Neutrophil (primary cell): ENCODE measurements around the gene PVRIG.
A peak's percentile ranks its signal among the peaks of the same experiment; 100 is the strongest.
"Not testable (repeated sequence)": the region's sequence is repeated elsewhere in the genome, so short reads cannot be mapped to it uniquely, and the experiment has no call there.

Experiments used
- H3K27ac ChIP-seq: fragments of 200-600 bp; sonication (generic); 2 replicates; pipeline ENCODE4 v1.5.1; 2016; ENCODE audit warnings: mild to moderate bottlenecking, moderate library complexity
- H3K27me3 ChIP-seq: fragments of 200-600 bp; sonication (generic); 2 replicates; pipeline ENCODE4 v1.6.0; 2016; ENCODE audit warnings: mild to moderate bottlenecking
- H3K36me3 ChIP-seq: fragments of 200-600 bp; sonication (generic); 2 replicates; pipeline ENCODE4 v1.5.1; 2017
- H3K4me1 ChIP-seq, 2 experiments: fragments of 200-600 bp in 1 of 2; sonication (generic) in 1 of 2; 1 replicate in 1 of 2; 2 replicates in 1 of 2; pipeline versions ENCODE4 v1.5.1 to v1.6.1; 2013 to 2016; ENCODE audit warnings: low read depth in 1 of 2, low read length in 1 of 2, mild to moderate bottlenecking in 1 of 2, moderate library complexity in 1 of 2; ENCODE audit not compliant: control insufficient read depth in 1 of 2, insufficient read depth in 1 of 2
- H3K4me3 ChIP-seq, 2 experiments: fragments of 200-600 bp in 1 of 2; sonication (generic) in 1 of 2; 1 replicate in 1 of 2; 2 replicates in 1 of 2; pipeline ENCODE4 v1.5.1; 2013 to 2016; ENCODE audit warnings: low read depth in 1 of 2, low read length in 1 of 2, mild to moderate bottlenecking in 1 of 2, moderate library complexity in 1 of 2
- H3K9me3 ChIP-seq: fragments of 200-600 bp; sonication (generic); 2 replicates; pipeline ENCODE4 v1.5.1; 2016
- TF ChIP-seq, protein P1 (sequence below): fragments of 200-600 bp; sonication (generic); IDR thresholded peaks from 2 replicates; pipeline ENCODE4 v1.5.1; 2016; ENCODE audit warnings: antibody characterized with exemption

PVRIG gene

GRCh38 chr7:100219801-100220585 lies at the start of gene PVRIG:
Gene PVRIG (plus strand): TSS chr7:100219949. CDS start chr7:100219971, 22 bp downstream.
- not testable (repeated sequence) for H3K9me3 ChIP-seq, H3K27ac ChIP-seq, H3K4me3 ChIP-seq, H3K27me3 ChIP-seq, H3K4me1 ChIP-seq
- peaks cover 54% of the 10 kb centered on the region for H3K36me3 ChIP-seq

DNA sequence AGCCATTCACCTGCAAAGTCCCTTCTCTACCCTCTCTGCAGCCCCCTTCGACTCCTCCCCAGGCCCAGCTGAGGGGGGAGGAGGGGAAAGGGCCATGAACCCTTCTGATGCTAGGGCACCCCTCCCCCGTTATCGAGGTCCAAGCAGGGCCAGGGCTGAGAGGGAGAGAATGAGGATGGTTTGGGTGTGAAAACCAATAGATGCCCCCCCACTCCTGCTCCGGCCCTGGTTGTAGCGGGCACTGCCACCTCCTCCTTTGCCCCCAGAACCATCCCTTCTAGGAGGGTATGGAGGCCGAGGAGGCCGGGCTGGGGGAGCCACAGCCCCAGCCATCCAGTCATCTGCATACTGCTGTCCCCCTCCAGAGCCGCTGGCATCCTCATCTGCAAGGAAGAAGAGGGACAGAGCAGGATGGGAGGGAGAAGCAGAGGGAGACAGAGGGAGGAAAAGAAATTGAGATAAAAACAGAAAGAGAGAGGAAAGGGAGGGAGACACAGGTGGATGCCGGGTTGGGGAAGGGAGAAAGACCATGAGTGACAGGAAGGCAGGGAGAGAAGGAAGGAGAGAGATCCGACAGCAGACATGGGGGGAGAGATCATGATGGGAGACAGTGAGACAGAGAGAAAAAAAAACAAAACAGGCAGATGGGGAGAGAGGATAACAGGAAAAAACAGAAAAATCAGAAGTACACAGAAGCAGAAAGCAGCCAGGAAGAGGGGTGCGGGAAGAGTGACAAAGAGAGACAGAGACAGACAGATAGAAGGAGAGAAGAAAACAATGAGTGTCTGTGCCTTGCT lies 49.5 kb upstream of the PVRIG start:
- Histone ChIP-seq H3K27me3 (peaks cover 86% of the 10 kb centered on the region), H3K4me3 (no peak overlapping the region), H3K9me3 (no peaks in the 10 kb centered on the region), H3K4me1 (peaks cover 20 to 35% of the 10 kb centered on the region in 2 experiments), H3K36me3 (no peaks in the 10 kb centered on the region), H3K27ac (no peak overlapping the region)
- TF ChIP-seq, protein P1, sequence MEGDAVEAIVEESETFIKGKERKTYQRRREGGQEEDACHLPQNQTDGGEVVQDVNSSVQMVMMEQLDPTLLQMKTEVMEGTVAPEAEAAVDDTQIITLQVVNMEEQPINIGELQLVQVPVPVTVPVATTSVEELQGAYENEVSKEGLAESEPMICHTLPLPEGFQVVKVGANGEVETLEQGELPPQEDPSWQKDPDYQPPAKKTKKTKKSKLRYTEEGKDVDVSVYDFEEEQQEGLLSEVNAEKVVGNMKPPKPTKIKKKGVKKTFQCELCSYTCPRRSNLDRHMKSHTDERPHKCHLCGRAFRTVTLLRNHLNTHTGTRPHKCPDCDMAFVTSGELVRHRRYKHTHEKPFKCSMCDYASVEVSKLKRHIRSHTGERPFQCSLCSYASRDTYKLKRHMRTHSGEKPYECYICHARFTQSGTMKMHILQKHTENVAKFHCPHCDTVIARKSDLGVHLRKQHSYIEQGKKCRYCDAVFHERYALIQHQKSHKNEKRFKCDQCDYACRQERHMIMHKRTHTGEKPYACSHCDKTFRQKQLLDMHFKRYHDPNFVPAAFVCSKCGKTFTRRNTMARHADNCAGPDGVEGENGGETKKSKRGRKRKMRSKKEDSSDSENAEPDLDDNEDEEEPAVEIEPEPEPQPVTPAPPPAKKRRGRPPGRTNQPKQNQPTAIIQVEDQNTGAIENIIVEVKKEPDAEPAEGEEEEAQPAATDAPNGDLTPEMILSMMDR, result no peak

GRCh38 chr7:100171087-100171681 lies 48.6 kb upstream of the PVRIG start:
- TF ChIP-seq, protein P1, result no peak
- Histone ChIP-seq H3K27ac (no peak overlapping the region), H3K4me1 (peaks cover 20 to 36% of the 10 kb centered on the region in 2 experiments), H3K9me3 (no peaks in the 10 kb centered on the region), H3K36me3 (no peaks in the 10 kb centered on the region), H3K4me3 (peak overlapping the region; percentile 29 to 64), H3K27me3 (peaks cover 79% of the 10 kb centered on the region)

DNA sequence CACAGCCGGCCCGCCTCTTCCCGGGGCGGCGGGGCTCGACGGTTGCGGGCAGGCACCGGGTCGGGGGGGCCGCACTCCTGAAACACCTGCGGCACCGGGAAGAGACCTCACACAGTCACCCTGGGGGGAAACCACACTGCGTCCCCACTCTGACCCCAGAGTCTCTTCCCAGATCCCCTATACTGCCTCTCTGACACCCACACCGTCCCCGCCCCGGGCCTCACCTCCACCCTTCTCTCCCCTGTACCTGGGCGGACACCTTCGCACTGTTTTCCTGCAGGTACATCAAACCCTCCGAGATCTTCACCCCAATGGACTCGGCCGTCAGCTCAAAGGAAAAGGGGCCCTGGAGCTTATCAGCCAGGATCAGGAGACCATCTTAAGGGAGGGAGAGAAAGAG lies 47.9 kb upstream of the PVRIG start:
- H3K4me1 ChIP-seq, result peaks cover 26 to 42% of the 10 kb centered on the region in 2 experiments
- peak overlapping the region in 1 of 2 experiments; percentile 64 for H3K4me3 ChIP-seq
- H3K27me3 ChIP-seq, result peaks cover 78% of the 10 kb centered on the region
- H3K36me3 ChIP-seq, result no peaks in the 10 kb centered on the region
- H3K27ac ChIP-seq, result no peak overlapping the region
- TF ChIP-seq, protein P1, result no peak
- no peaks in the 10 kb centered on the region for H3K9me3 ChIP-seq

DNA sequence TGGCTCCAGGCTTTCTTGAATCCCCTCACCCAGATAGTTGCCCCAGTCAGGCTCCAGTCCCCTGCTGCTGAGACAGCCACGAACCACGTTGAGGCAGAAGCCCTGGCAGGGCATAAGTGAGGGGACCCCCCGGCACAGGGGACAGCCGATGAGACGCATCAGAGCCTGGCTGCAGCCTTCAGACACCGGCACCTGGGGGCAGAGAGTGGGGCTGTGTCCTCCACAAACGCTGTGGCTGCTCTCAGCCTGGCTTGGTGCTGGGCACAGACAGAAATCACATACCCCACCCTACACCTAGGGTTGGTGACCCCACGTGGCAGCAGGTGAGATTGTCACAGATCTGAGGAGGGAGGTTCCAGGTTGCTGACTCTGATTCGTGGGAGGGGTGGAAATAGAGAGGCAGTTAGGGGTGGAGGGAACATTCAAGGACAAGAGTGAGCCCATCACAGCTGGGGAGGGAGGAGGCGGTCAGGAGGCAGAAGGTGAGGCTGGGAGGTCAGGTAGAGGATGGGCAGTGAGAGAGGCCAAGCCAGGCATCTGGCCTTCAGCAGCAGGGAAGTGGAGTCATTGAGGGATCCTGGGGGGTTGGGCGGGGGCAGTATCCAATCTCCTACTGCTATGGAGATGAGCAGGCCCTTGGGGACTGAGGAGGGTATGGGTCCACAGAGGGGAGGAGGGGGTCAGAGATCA lies 45.8 kb upstream of the PVRIG start:
- H3K27me3 ChIP-seq, result peaks cover 71% of the 10 kb centered on the region
- no peak overlapping the region for H3K4me3 ChIP-seq
- TF ChIP-seq, protein P1, result no peak
- H3K9me3 ChIP-seq, result no peaks in the 10 kb centered on the region
- H3K27ac ChIP-seq, result no peak overlapping the region
- H3K4me1 ChIP-seq, result peaks cover 19 to 33% of the 10 kb centered on the region in 2 experiments
- H3K36me3 ChIP-seq, result no peaks in the 10 kb centered on the region
